Activated CD8-positive, alpha-beta memory T cell treated with anti-CD3 and anti-CD28 coated beads, Interleukin-2, amount 10 ng/mL, durations not matched to agents 7 days and 5 days (primary cell): ENCODE results near the gene ACE. TPM values are rescaled to one million over a fixed set of nuclear protein-coding genes. Genes with fewer than 3 reads are reported as not detected.

Experiments
- ATAC-seq: fragments of 150-1000 bp; cut with Tn5 transposase; one replicate; pipeline ENCODE4 v1.10.0; 2021; ENCODE audit warnings: moderate library complexity
- CTCF ChIA-PET: fragments of 350-600 bp; sonication (Branson Sonifier 250); formaldehyde crosslinking; loops from one replicate; lab custom pipeline; 2021; ENCODE audit warnings: antibody characterized with exemption; lab: Charles Lee
- DNase-seq: peaks from one replicate; pipeline ENCODE4 v3.0.0-alpha.2; 2020
- H3K27ac Mint-ChIP-seq: one replicate; pipeline ENCODE4 v1.8.0; 2021; ENCODE audit warnings: mild to moderate bottlenecking, mixed read lengths
- H3K27me3 Mint-ChIP-seq: one replicate; pipeline ENCODE4 v1.8.0; 2021; ENCODE audit warnings: mixed read lengths
- H3K36me3 Mint-ChIP-seq: one replicate; pipeline ENCODE4 v1.8.0; 2021; ENCODE audit warnings: mild to moderate bottlenecking, mixed read lengths
- H3K4me1 Mint-ChIP-seq: one replicate; pipeline ENCODE4 v1.8.0; 2021; ENCODE audit warnings: mixed read lengths
- H3K4me3 Mint-ChIP-seq: one replicate; pipeline ENCODE4 v1.8.0; 2021; ENCODE audit warnings: mild to moderate bottlenecking, moderate library complexity, mixed read lengths
- H3K9me3 Mint-ChIP-seq: one replicate; pipeline ENCODE4 v1.8.0; 2022; ENCODE audit warnings: low read depth, mixed read lengths
- total RNA-seq, 2 experiments: library from RNA; stranded (reverse); gene quantifications; one replicate each; pipeline ENCODE4 v1.2.3, GENCODE V29; 2021

Gene ACE
- total RNA-seq, 2 experiments from 2014 or later: 0.33 to 2.2 TPM

GRCh38 chr17:63480192-63480784 is 3.4 kb downstream of the ACE start:
- Mint-ChIP-seq H3K4me1 (peaks cover 10% of the 10 kb centered on the region), H3K4me3 (no peak overlapping the region), H3K27ac (no peak overlapping the region), H3K27me3 (peaks cover 27% of the 10 kb centered on the region), H3K9me3 (no peaks in the 10 kb centered on the region), H3K36me3 (no peaks in the 10 kb centered on the region)
- DNase-seq (no peak), ATAC-seq (no peak)
- CTCF ChIA-PET: interaction anchor here (1.1 to 10.5 kb wide), 9 partner anchors 11 to 398 kb away, joined by 3 to 324 read pairs (median 20); partner anchors contain the start of gene CYB561

GRCh38 chr17:63480826-63481487 is 4.1 kb downstream of the ACE start:
- Mint-ChIP-seq H3K4me3 (no peak overlapping the region), H3K9me3 (no peaks in the 10 kb centered on the region), H3K27me3 (peaks cover 20% of the 10 kb centered on the region), H3K27ac (no peak overlapping the region), H3K36me3 (no peaks in the 10 kb centered on the region), H3K4me1 (peaks cover 10% of the 10 kb centered on the region)
- CTCF ChIA-PET: interaction anchor here (1.2 to 10.5 kb wide), 4 partner anchors 12 to 131 kb away, joined by 4 to 324 read pairs (median 36); no protein-coding TSS in a partner anchor
- DNase-seq (no peak), ATAC-seq (no peak)

- Mint-ChIP-seq H3K9me3 (no peaks in the 10 kb centered on the region), H3K36me3 (no peaks in the 10 kb centered on the region), H3K4me1 (peaks cover 10% of the 10 kb centered on the region), H3K4me3 (no peak overlapping the region), H3K27ac (no peak overlapping the region), H3K27me3 (peaks cover 17% of the 10 kb centered on the region)
- CTCF ChIA-PET: interaction anchor here (1.2 to 10.5 kb wide), 3 partner anchors 46 to 130 kb away, joined by 4 to 324 read pairs (median 53); no protein-coding TSS in a partner anchor
- DNase-seq: no peak
- ATAC-seq: no peak
Observed at GRCh38 chr17:63481488-63481870, 4.6 kb downstream of the ACE start.

DNA sequence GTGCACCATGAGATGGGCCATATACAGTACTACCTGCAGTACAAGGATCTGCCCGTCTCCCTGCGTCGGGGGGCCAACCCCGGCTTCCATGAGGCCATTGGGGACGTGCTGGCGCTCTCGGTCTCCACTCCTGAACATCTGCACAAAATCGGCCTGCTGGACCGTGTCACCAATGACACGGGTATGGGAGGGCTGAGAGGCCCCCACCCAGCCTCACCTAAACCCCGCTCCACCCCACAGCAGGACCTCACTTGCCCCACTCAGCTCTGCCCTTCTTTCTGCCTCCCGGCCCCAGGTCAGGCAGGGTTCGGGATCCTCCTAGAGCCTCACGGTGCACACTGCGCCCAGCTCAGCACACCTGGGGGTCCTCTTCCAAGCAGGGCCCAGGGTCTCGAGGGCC is 5.6 kb downstream of the ACE start:
- no peaks in the 10 kb centered on the region for H3K9me3 Mint-ChIP-seq
- CTCF ChIA-PET: interaction anchor here (7.2 to 10.5 kb wide), 2 partner anchors 47 to 57 kb away, joined by 53 to 324 read pairs; no protein-coding TSS in a partner anchor
- no peaks in the 10 kb centered on the region for H3K36me3 Mint-ChIP-seq
- peaks cover 9% of the 10 kb centered on the region for H3K4me1 Mint-ChIP-seq
- no peak for ATAC-seq
- H3K27me3 Mint-ChIP-seq: peaks cover 15% of the 10 kb centered on the region
- H3K27ac Mint-ChIP-seq: no peak overlapping the region
- DNase-seq: no peak
- H3K4me3 Mint-ChIP-seq: no peak overlapping the region

DNA sequence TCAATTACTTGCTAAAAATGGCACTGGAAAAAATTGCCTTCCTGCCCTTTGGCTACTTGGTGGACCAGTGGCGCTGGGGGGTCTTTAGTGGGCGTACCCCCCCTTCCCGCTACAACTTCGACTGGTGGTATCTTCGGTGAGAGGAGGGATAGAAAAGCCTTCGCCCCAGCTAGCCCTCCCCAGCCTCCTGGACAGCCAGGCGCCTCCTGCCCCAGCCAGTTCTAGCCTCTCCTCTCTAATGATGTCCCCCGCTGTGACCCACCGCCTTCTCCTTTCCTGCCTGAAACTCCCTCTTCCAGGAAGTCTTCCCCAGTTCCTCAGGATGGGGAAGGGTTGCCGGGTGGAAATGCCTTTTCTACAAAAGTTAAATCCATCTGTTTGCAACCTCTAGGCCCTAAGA is 6.2 kb downstream of the ACE start:
- ATAC-seq: no peak
- no peak overlapping the region for H3K27ac Mint-ChIP-seq
- H3K4me3 Mint-ChIP-seq: no peak overlapping the region
- peaks cover 4% of the 10 kb centered on the region for H3K4me1 Mint-ChIP-seq
- peaks cover 10% of the 10 kb centered on the region for H3K27me3 Mint-ChIP-seq
- DNase-seq: no peak
- CTCF ChIA-PET: interaction anchor here (0.6 to 10.5 kb wide), 3 partner anchors 47 to 609 kb away, joined by 3 to 324 read pairs (median 53); no protein-coding TSS in a partner anchor
- no peaks in the 10 kb centered on the region for H3K9me3 Mint-ChIP-seq
- no peaks in the 10 kb centered on the region for H3K36me3 Mint-ChIP-seq

- CTCF ChIA-PET: interaction anchor here (0.6 to 10.5 kb wide), 2 partner anchors 58 to 609 kb away, joined by 3 to 324 read pairs; no protein-coding TSS in a partner anchor
- Mint-ChIP-seq H3K9me3 (no peaks in the 10 kb centered on the region), H3K4me1 (no peaks in the 10 kb centered on the region), H3K36me3 (no peaks in the 10 kb centered on the region), H3K27me3 (peaks cover 1% of the 10 kb centered on the region), H3K4me3 (no peak overlapping the region), H3K27ac (no peak overlapping the region)
- DNase-seq (no peak), ATAC-seq (no peak)
Observed at GRCh38 chr17:63483655-63484575, 7.1 kb downstream of the ACE start.

- H3K4me1 Mint-ChIP-seq: no peaks in the 10 kb centered on the region
- H3K36me3 Mint-ChIP-seq: no peaks in the 10 kb centered on the region
- no peak overlapping the region for H3K4me3 Mint-ChIP-seq
- CTCF ChIA-PET: interaction anchor here (1.2 to 2.7 kb wide), 5 partner anchors 8 to 129 kb away, joined by 3 to 13 read pairs (median 4); partner anchors contain the start of gene ACE
- DNase-seq (no peak), ATAC-seq (no peak)
- no peaks in the 10 kb centered on the region for H3K27me3 Mint-ChIP-seq
- no peak overlapping the region for H3K27ac Mint-ChIP-seq
- no peaks in the 10 kb centered on the region for H3K9me3 Mint-ChIP-seq
Observed at GRCh38 chr17:63486317-63487013, 9.6 kb downstream of the ACE start.

DNA sequence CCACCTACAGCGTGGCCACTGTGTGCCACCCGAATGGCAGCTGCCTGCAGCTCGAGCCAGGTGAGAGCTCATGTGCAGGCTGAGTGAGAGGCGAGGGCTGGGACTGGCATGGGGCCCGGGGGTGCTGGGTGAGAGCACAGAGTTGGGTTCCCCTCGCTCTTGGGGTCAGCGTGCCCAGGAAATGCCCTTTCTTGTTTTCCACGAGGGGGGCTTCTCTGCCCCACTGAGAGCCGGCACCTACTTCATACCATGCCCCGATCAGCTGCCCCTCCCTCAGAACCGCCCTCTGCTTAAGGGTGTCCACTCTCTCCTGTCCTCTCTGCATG is 10.1 kb downstream of the ACE start:
- Mint-ChIP-seq H3K4me1 (no peaks in the 10 kb centered on the region), H3K9me3 (no peaks in the 10 kb centered on the region), H3K36me3 (no peaks in the 10 kb centered on the region), H3K27me3 (no peaks in the 10 kb centered on the region), H3K27ac (no peak overlapping the region), H3K4me3 (no peak overlapping the region)
- ATAC-seq: no peak
- CTCF ChIA-PET: interaction anchor here (1.2 to 2.7 kb wide), 4 partner anchors 8 to 62 kb away, joined by 4 to 13 read pairs (median 5); partner anchors contain the start of gene ACE
- DNase-seq: no peak

- DNase-seq (no peak), ATAC-seq (no peak)
- H3K36me3 Mint-ChIP-seq: no peaks in the 10 kb centered on the region
- H3K27me3 Mint-ChIP-seq: no peaks in the 10 kb centered on the region
- CTCF ChIA-PET: interaction anchor here (2.7 kb wide), 1 partner anchor 10 kb away, joined by 13 read pairs; no protein-coding TSS in a partner anchor
- no peak overlapping the region for H3K4me3 Mint-ChIP-seq
- H3K9me3 Mint-ChIP-seq: no peaks in the 10 kb centered on the region
- no peaks in the 10 kb centered on the region for H3K4me1 Mint-ChIP-seq
- H3K27ac Mint-ChIP-seq: no peak overlapping the region
Observed at GRCh38 chr17:63488851-63489250, 12.0 kb downstream of the ACE start.

DNA sequence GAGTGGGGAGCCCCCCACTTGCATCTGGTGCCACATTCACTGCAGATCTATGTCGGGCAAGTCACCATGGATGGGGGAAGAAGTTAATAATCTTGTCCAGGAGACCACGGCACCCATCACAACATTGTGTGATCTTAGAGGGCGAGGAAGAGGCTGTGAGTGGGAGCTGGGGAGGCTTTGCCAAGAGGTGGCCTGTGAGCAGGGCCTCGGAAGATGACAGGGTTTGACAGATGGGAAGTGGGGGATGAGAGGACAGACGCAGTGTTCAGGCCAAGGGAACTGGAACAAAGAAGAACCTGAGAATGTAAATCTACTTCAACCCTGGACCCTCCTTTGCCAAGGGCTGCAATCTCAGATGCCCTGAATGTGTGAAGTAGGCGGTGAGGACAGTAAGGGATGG is 12.4 kb downstream of the ACE start:
- no peaks in the 10 kb centered on the region for H3K27me3 Mint-ChIP-seq
- no peaks in the 10 kb centered on the region for H3K9me3 Mint-ChIP-seq
- no peaks in the 10 kb centered on the region for H3K36me3 Mint-ChIP-seq
- no peak overlapping the region for H3K4me3 Mint-ChIP-seq
- no peak for ATAC-seq
- CTCF ChIA-PET: no interaction called here
- no peaks in the 10 kb centered on the region for H3K4me1 Mint-ChIP-seq
- no peak for DNase-seq
- no peak overlapping the region for H3K27ac Mint-ChIP-seq

- no peak overlapping the region for H3K27ac Mint-ChIP-seq
- ATAC-seq: no peak
- H3K36me3 Mint-ChIP-seq: no peaks in the 10 kb centered on the region
- no peaks in the 10 kb centered on the region for H3K27me3 Mint-ChIP-seq
- H3K4me3 Mint-ChIP-seq: no peak overlapping the region
- no peak for DNase-seq
- H3K4me1 Mint-ChIP-seq: no peaks in the 10 kb centered on the region
- CTCF ChIA-PET: no interaction called here
- no peaks in the 10 kb centered on the region for H3K9me3 Mint-ChIP-seq
Observed at GRCh38 chr17:63490329-63490728, 13.5 kb downstream of the ACE start.

DNA sequence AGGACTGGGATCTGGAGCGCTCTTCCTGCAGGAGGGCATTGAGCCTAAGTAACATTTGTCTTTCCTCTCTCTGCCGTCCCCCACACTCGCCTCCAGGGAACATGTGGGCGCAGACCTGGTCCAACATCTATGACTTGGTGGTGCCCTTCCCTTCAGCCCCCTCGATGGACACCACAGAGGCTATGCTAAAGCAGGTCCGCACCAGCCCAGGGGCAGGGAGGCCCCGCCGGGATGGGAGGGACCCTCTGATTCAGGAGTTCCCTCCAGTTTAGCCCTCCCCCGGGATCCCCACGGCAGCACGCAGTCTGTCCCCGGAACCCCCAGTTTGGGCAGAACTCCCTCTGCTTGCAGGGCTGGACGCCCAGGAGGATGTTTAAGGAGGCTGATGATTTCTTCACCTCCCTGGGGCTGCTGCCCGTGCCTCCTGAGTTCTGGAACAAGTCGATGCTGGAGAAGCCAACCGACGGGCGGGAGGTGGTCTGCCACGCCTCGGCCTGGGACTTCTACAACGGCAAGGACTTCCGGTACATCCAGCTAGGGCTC is 14.1 kb downstream of the ACE start:
- H3K27me3 Mint-ChIP-seq: no peaks in the 10 kb centered on the region
- DNase-seq (no peak), ATAC-seq (no peak)
- H3K9me3 Mint-ChIP-seq: no peaks in the 10 kb centered on the region
- H3K4me3 Mint-ChIP-seq: no peak overlapping the region
- no peak overlapping the region for H3K27ac Mint-ChIP-seq
- CTCF ChIA-PET: interaction anchor here (1.4 kb wide), 1 partner anchor 22 kb away, joined by 3 read pairs; no protein-coding TSS in a partner anchor
- H3K36me3 Mint-ChIP-seq: no peaks in the 10 kb centered on the region
- no peaks in the 10 kb centered on the region for H3K4me1 Mint-ChIP-seq
